GM12865 (cell line): ENCODE results near the gene ZBTB7A.

ENCODE experiments used
- DNase-seq: peaks from one replicate; pipeline ENCODE4 v3.0.0; 2010; ENCODE audit warnings: low read depth
- H3K4me3 ChIP-seq: 2 replicates; pipeline ENCODE4 v1.5.1; 2011; ENCODE audit warnings: mild to moderate bottlenecking, low read depth, low read length, control low read depth
- TF ChIP-seq, protein P1 (sequence below): IDR thresholded peaks from 2 replicates; pipeline ENCODE4 v1.5.1; 2011; ENCODE audit warnings: low read length, control low read depth, low read depth, inconsistent platforms; ENCODE audit not compliant: insufficient read depth; ENCODE audit errors: missing control alignments

Gene ZBTB7A

GRCh38 chr19:4068047-4068966, 1.6 kb upstream of the ZBTB7A start:
- TF ChIP-seq, protein P1, sequence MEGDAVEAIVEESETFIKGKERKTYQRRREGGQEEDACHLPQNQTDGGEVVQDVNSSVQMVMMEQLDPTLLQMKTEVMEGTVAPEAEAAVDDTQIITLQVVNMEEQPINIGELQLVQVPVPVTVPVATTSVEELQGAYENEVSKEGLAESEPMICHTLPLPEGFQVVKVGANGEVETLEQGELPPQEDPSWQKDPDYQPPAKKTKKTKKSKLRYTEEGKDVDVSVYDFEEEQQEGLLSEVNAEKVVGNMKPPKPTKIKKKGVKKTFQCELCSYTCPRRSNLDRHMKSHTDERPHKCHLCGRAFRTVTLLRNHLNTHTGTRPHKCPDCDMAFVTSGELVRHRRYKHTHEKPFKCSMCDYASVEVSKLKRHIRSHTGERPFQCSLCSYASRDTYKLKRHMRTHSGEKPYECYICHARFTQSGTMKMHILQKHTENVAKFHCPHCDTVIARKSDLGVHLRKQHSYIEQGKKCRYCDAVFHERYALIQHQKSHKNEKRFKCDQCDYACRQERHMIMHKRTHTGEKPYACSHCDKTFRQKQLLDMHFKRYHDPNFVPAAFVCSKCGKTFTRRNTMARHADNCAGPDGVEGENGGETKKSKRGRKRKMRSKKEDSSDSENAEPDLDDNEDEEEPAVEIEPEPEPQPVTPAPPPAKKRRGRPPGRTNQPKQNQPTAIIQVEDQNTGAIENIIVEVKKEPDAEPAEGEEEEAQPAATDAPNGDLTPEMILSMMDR, result no peak
- DNase-seq, result no peak
- H3K4me3 ChIP-seq, result peak overlapping the region; percentile 95

DNA sequence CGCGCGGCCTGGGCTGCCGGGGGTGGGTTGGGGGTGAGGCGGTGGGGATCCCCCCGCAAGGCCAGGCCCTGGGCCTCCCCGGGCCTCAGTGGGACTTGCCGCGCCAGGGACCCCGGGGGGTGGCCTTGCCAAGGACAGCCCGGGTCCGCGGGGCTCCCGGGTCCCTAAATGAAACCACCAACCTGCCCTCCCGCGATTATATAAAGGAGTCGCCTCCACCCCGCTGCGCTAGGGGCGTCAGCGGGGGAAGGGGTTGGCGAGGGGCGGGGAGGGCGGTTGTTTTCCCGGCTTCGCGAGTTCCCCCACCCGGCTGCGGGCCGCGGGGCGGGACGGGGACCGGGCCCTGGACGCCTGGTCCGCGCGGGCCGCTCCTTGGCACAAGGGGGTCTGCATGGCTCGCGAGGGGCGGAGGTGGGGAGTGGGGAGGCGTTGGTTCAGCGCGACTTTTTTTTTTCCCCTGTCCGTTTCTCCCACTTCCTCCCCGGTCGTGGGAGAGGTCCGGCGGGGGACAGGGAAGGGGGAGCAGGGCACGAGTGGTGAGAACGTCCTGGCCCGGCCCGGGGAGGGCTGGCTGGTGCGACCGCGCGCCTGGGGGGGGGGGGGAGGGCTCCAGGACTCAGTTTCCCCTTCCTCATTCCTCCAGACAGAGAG, 822 bp upstream of the ZBTB7A start:
- no peak for DNase-seq
- TF ChIP-seq, protein P1, result no peak
- peak overlapping the region; percentile 95 for H3K4me3 ChIP-seq

GRCh38 chr19:4066176-4066606, 508 bp downstream of the ZBTB7A start:
- TF ChIP-seq, protein P1, result no peak
- DNase-seq, result no peak
- peak overlapping the region; percentile 95 for H3K4me3 ChIP-seq

DNA sequence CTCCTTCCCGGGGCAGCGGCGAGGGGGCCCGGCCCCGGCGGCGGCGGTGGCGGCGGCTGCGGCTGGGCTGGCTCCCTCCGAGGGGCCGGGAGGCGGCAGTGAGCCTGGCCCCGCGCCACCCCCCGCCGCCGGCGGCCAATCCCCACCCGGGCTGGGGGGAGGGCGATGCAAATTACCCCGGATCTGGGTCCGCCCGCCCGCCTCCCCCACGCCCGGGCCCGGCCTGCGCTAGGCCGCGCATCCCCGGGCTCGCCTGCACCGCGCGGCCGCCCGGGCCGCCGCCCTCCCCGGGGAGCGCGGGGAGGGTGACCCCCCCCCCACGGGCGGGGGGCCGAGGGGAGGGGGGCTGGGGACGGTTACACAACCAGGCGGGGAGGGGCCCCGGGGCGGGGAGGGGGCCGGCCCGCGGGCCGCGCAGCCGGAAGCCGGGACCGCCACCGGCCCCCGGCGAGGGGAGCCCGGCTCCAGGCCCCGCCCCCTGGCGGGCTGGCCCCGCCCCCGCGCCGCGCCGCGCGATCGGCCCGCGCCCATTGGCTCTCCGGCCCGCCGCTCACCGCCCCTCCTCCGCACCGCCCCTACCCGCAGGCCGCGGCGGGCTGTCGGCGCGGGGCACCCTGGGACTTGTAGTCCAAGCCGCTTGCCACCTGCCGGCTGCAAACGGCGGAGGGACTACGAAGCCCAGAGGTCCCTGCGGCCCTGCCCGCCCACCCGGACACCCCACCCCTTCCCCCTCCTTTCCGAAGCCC, 1.1 kb downstream of the ZBTB7A start:
- peak; percentile 99 for DNase-seq
- peak overlapping the region; percentile 95 for H3K4me3 ChIP-seq
- TF ChIP-seq, protein P1, result no peak

GRCh38 chr19:4064496-4065260, 2.0 kb downstream of the ZBTB7A start:
- TF ChIP-seq, protein P1, result no peak
- peak; percentile 56 for DNase-seq
- H3K4me3 ChIP-seq, result peak overlapping the region; percentile 81

- H3K4me3 ChIP-seq, result peak overlapping the region; percentile 81
- TF ChIP-seq, protein P1, result no peak
- no peak for DNase-seq
These were observed 2.6 kb downstream of the ZBTB7A start for GRCh38 chr19:4064149-4064495.
